Stimulated activated CD4-positive, alpha-beta T cell treated with anti-CD3 and anti-CD28 coated beads, Interleukin-12 subunit alpha, Interleukin-12 subunit beta, amount 100 ng/mL, for 24 hours (primary cell): ENCODE measurements around the gene KMT2B.

ENCODE experiments used
- DNase-seq, 2 experiments: peaks; one replicate each; pipeline ENCODE4 v3.0.0-alpha.2; 2020; ENCODE audit warnings: low read depth in 2 of 2

The KMT2B gene

GRCh38 chr19:35777086-35777841 is 59.5 kb downstream of the KMT2B start:
- DNase-seq = no peak

DNA sequence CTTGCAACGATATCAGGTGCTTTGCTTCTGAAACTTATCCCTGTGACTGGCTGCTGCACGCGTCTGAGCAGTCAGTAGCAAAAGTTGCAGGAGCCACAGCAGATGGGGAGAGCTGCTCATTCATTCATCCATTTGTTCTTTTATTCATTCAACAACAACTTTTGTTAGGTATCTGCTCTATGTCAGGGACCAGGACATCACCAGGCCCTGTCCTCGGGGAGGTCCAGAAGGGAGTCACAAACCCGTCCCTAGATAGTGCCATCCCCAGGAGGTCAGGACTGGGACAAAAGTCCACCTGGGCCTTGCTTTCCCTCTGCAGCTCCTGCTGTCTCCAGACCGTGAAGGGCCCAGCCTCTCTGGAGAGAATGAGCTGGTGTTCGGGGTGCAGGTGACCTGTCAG is 60.2 kb downstream of the KMT2B start:
- DNase-seq = no peak

DNA sequence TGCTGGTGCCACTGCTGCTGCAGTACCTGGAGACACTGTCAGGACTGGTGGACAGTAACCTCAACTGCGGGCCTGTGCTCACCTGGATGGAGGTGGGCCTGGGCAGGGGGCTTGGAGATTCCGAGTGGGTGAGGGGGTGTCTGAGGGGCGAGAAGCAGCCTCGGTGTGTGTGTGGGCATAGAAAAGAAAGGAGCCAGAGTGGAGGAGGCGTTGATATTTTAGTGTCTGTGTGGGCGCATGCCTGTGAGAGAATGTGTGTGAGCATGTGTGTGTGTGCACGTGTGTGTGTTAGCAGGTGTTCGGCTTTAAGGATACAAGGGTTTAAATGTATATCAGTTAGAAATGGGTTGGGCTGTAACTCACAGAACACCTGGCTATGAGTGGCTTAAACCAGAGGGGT is 61.2 kb downstream of the KMT2B start:
- DNase-seq = no peak

GRCh38 chr19:35780058-35780457 is 62.3 kb downstream of the KMT2B start:
- DNase-seq = no peak

- DNase-seq = no peak
Measured at GRCh38 chr19:35780717-35781116, 62.9 kb downstream of the KMT2B start.

GRCh38 chr19:35781650-35782049 is 63.8 kb downstream of the KMT2B start:
- no peak for DNase-seq

DNA sequence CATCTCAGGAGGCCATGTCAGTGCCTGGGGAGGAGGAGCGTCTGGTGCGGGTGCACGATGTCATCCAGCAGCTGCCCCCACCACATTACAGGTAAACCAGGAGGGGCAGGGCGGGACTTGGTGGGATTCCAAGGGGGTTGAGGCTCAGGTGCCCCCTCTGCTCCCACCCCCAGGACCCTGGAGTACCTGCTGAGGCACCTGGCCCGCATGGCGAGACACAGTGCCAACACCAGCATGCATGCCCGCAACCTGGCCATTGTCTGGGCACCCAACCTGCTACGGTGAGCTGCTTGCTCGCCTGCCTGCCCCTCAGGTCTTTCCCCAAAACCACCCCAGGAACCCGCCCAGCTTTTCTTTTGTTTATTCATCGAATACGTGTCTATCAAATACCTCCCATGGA is 64.8 kb downstream of the KMT2B start:
- no peak for DNase-seq

GRCh38 chr19:35783469-35784434 is 65.9 kb downstream of the KMT2B start:
- no peak for DNase-seq

DNA sequence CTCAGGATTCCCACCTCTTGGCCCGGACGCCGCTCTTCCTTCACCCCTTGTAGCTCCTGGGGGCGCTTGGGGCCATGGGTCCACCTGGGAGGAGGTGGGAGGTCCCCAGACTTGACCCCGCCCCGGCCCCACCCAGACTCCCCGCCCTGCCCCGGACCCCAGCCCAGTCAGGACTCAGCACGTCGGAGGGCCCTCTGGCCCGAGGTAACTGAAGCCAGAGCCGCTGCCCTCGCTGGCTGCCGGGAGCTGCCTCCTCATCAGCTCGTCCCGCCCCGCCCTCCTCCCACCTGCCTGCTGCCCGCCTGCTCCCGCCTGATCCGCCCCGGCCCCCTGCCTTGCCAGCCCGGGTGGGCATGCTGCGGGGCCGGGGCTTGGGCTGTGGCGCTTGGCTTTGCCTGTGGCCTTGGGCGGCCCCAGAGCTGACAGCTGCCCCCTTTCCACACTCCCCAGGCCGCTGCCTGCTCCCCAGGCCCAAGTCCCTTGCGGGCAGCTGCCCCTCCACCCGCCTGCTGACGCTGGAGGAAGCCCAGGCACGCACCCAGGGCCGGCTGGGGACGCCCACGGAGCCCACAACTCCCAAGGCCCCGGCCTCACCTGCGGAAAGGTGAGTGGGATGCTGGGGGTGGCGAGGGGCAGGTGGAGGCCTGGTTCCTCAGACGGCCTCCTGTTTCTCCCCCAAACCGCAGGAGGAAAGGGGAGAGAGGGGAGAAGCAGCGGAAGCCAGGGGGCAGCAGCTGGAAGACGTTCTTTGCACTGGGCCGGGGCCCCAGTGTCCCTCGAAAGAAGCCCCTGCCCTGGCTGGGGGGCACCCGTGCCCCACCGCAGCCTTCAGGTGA is 66.9 kb downstream of the KMT2B start:
- no peak for DNase-seq

- DNase-seq = no peak
Measured at GRCh38 chr19:35785339-35785627, 67.5 kb downstream of the KMT2B start.

- DNase-seq = no peak
Measured at GRCh38 chr19:35786299-35787160, 68.7 kb downstream of the KMT2B start.

- DNase-seq = no peak
Measured at GRCh38 chr19:35787227-35787799, 69.5 kb downstream of the KMT2B start.
